MM.1S (cell line): Measurements from ENCODE around the gene ZNF613.

Source experiments
- CTCF ChIP-seq: fragments of 300-600 bp; sonication (generic); IDR thresholded peaks from 2 replicates; pipeline ENCODE4 v1.5.1; 2016; ENCODE audit warnings: antibody characterized with exemption, low read length, mixed read lengths
- EZH2 ChIP-seq: fragments of 300-600 bp; sonication (generic); optimal IDR thresholded peaks from 2 replicates; pipeline ENCODE3; 2017; ENCODE audit warnings: low read depth, mild to moderate bottlenecking, antibody characterized with exemption, low read length, mixed read lengths
- EZH2phosphoT487 ChIP-seq: fragments of 300-600 bp; sonication (generic); IDR thresholded peaks from 2 replicates; pipeline ENCODE4 v1.6.1; 2018; ENCODE audit warnings: antibody characterized with exemption, low read length

- TF ChIP-seq CTCF (no peak), EZH2 (no peak), EZH2phosphoT487 (no peak)
Measured at GRCh38 chr19:51978882-51979281, 51.6 kb downstream of the ZNF613 start.
